OCI-LY7 (cell line): ENCODE results near the gene DNAH8.

Experiments used
- EZH2phosphoT487 ChIP-seq: fragments of 200-600 bp; sonication (generic); IDR thresholded peaks from 2 replicates; pipeline ENCODE4 v1.6.1; 2018; ENCODE audit warnings: low read depth, borderline replicate concordance, mild to moderate bottlenecking, mixed run types, antibody characterized with exemption, low read length, moderate library complexity, mixed read lengths
- TF ChIP-seq, protein P1 (sequence below): fragments of 200-600 bp; sonication (generic); conservative IDR thresholded peaks from 2 replicates; pipeline ENCODE4 v1.5.1; 2014; ENCODE audit warnings: mild to moderate bottlenecking, antibody characterized with exemption, low read length, moderate library complexity, mixed read lengths

DNA sequence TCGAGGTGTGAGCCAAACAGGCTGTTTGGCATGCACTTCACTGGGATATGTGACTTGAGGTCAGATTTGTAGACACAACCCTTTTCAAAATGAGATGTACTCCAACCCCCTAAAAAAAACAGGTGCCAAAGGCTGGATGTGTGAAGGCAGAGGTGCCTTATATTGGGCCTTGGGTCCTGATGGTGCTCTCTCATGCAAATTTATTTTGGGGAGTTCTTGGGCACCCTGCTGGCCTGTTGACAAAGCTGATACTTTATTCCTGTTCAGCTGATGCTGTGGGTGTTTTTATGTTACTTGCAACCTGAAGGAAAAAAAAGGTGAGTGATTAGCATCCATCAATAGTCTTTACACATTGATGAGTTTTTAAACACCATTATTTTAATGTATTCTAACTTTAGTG, 121.5 kb downstream of the DNAH8 start:
- TF ChIP-seq, protein P1, sequence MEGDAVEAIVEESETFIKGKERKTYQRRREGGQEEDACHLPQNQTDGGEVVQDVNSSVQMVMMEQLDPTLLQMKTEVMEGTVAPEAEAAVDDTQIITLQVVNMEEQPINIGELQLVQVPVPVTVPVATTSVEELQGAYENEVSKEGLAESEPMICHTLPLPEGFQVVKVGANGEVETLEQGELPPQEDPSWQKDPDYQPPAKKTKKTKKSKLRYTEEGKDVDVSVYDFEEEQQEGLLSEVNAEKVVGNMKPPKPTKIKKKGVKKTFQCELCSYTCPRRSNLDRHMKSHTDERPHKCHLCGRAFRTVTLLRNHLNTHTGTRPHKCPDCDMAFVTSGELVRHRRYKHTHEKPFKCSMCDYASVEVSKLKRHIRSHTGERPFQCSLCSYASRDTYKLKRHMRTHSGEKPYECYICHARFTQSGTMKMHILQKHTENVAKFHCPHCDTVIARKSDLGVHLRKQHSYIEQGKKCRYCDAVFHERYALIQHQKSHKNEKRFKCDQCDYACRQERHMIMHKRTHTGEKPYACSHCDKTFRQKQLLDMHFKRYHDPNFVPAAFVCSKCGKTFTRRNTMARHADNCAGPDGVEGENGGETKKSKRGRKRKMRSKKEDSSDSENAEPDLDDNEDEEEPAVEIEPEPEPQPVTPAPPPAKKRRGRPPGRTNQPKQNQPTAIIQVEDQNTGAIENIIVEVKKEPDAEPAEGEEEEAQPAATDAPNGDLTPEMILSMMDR = no peak
- TF ChIP-seq EZH2phosphoT487 = no peak
